ENCODE measurements around the gene HNRNPUL2.

DNA sequence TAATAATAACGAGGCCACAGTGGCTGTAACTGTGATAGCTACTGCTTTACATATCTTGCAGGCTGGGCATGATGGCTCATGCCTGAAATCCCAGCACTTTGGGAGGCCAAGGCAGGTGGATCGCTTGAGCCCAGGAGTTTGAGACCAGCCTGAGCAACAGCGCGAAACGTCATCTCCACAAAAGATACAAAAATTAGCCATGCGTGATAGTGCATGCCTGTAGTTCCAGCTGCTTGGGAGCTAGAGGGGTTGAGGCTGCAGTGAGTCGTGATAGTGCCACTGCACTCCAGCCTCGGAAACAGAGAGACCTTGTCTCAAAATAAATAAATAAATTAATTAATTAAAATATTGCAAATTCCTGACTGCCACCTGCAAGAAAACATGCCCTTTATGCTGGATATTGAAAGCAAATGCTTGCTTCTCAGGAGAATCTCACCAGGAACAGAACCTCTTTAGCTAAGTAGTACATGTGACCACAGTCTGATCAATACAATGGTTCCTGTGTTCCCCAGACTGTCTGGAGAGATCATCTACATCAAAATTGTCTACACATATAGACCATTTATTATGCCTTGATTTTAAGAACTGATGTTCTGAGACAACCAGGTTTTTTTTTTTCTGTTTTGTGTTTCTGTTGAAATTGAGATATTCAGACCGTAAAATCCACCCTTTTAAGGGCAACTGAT is 20.4 kb upstream of the HNRNPUL2 start:
- TF ChIP-seq, protein P1, sequence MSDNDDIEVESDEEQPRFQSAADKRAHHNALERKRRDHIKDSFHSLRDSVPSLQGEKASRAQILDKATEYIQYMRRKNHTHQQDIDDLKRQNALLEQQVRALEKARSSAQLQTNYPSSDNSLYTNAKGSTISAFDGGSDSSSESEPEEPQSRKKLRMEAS (IDR thresholded peaks at IDR 0.05), result no peak
- TF ChIP-seq ZBTB7A (IDR thresholded peaks at IDR 0.05; ENCODE audit: low read depth), result no peak
- no peak for TF ChIP-seq RAD21 (IDR thresholded peaks at IDR 0.05; ENCODE audit: low read depth)

Data from Ishikawa (cell line).